B cell (primary cell): ENCODE data around the gene JPT1. TPM values are rescaled to one million over a fixed set of nuclear protein-coding genes. Genes with fewer than 3 reads are reported as not detected.
"Not testable (repeated sequence)": the region's sequence is repeated elsewhere in the genome, so short reads cannot be mapped to it uniquely, and the experiment has no call there.

ENCODE experiments used
- ATAC-seq: fragments of 200-7000 bp; cut with Tn5 transposase; one replicate; pipeline ENCODE4 v1.10.0; 2021; ENCODE audit warnings: low read depth, mild to moderate bottlenecking, moderate number of reproducible peaks, moderate library complexity
- CTCF ChIA-PET: fragments of 350-600 bp; sonication (Branson Sonifier 250); formaldehyde crosslinking; loops from one replicate; lab custom pipeline; 2021; ENCODE audit warnings: antibody characterized with exemption, inconsistent platforms; lab: Charles Lee
- POLR2A ChIA-PET: fragments of 350-600 bp; sonication (Branson Sonifier 250); formaldehyde crosslinking; loops from one replicate; lab custom pipeline; 2021; ENCODE audit warnings: antibody characterized with exemption; lab: Charles Lee
- DNase-seq: peaks from one replicate; pipeline ENCODE4 v3.0.0; 2013
- H2AFZ ChIP-seq: 2 replicates; pipeline ENCODE4 v1.6.1; 2012; ENCODE audit warnings: mild to moderate bottlenecking, low read depth, low read length; ENCODE audit not compliant: insufficient read depth, poor library complexity, severe bottlenecking
- H3K27ac ChIP-seq, 2 donors: 1 replicate in 1 of 2; 2 replicates in 1 of 2; pipeline ENCODE4 v1.5.1; 2012 to 2013; ENCODE audit warnings: low read length in 2 of 2, mild to moderate bottlenecking in 2 of 2, moderate library complexity in 1 of 2
- H3K27me3 ChIP-seq, 4 experiments: fragments of 200-600 bp in 1 of 4; sonication (generic) in 1 of 4; replicated peaks in 1 of 4; 1 replicate in 2 of 4; 2 replicates in 2 of 4; pipeline versions ENCODE4 v1.6.1 to v1.7.0; 2013 to 2016; ENCODE audit warnings: low read length in 3 of 4, mild to moderate bottlenecking in 2 of 4, mixed read lengths in 1 of 4, moderate library complexity in 1 of 4; ENCODE audit not compliant: insufficient read depth in 4 of 4, control insufficient read depth in 3 of 4; ENCODE audit errors: control extremely low read depth in 1 of 4
- H3K36me3 ChIP-seq, 2 experiments: replicated peaks in 1 of 2; 1 replicate in 1 of 2; 2 replicates in 1 of 2; pipeline versions ENCODE4 v1.6.1 to v1.7.1; 2013; ENCODE audit warnings: low read length in 1 of 2; ENCODE audit not compliant: insufficient read depth in 2 of 2, control insufficient read depth in 1 of 2; ENCODE audit errors: control extremely low read depth in 1 of 2, extremely low read depth in 1 of 2
- H3K4me1 ChIP-seq, 2 donors: fragments of 200-600 bp in 1 of 2; sonication (generic) in 1 of 2; 1 replicate in 1 of 2; 2 replicates in 1 of 2; pipeline versions ENCODE4 v1.5.1 to v1.6.1; 2013 to 2017; ENCODE audit warnings: low read length in 2 of 2; ENCODE audit not compliant: control insufficient read depth in 2 of 2, insufficient read depth in 2 of 2
- H3K4me2 ChIP-seq: replicated peaks from 2 replicates; pipeline ENCODE3; 2012; ENCODE audit warnings: mild to moderate bottlenecking, low read depth, low read length; ENCODE audit not compliant: poor library complexity, severe bottlenecking
- H3K4me3 ChIP-seq, 5 experiments: fragments of 200-600 bp in 1 of 5; sonication (generic) in 1 of 5; 1 replicate in 3 of 5; 2 replicates in 2 of 5; pipeline versions ENCODE4 v1.5.1 to v1.7.0; 2011 to 2016; ENCODE audit warnings: low read length in 4 of 5, mild to moderate bottlenecking in 4 of 5, low read depth in 2 of 5, control low read depth in 1 of 5, moderate library complexity in 1 of 5; ENCODE audit not compliant: insufficient read depth in 1 of 5; ENCODE audit errors: control extremely low read depth in 1 of 5, extremely low read depth in 1 of 5
- H3K79me2 ChIP-seq: fragments of 200-600 bp; sonication (generic); one replicate; pipeline ENCODE4 v1.6.0; 2016; ENCODE audit warnings: low read length; ENCODE audit not compliant: control insufficient read depth, insufficient read depth
- H3K9ac ChIP-seq: fragments of 200-600 bp; sonication (generic); 2 replicates; pipeline ENCODE4 v1.6.1; 2017; ENCODE audit warnings: mild to moderate bottlenecking, low read length, moderate library complexity
- H3K9me3 ChIP-seq, 3 donors: one replicate each; pipeline versions ENCODE4 v1.6.1 to v1.7.1; 2013; ENCODE audit warnings: low read length in 2 of 3; ENCODE audit not compliant: control insufficient read depth in 2 of 3, insufficient read depth in 1 of 3; ENCODE audit errors: control extremely low read depth in 1 of 3
- H4K20me1 ChIP-seq: 2 replicates; pipeline ENCODE4 v1.6.0; 2012; ENCODE audit warnings: mild to moderate bottlenecking, low read length; ENCODE audit not compliant: insufficient read depth, control insufficient read depth, poor library complexity, severe bottlenecking
- H3K27ac Mint-ChIP-seq: one replicate; pipeline ENCODE4 v1.8.0; 2021; ENCODE audit warnings: mixed read lengths
- H3K27me3 Mint-ChIP-seq: one replicate; pipeline ENCODE4 v1.8.0; 2021; ENCODE audit warnings: mixed read lengths
- H3K4me1 Mint-ChIP-seq: one replicate; pipeline ENCODE4 v1.8.0; 2021; ENCODE audit warnings: mixed read lengths
- H3K4me3 Mint-ChIP-seq: one replicate; pipeline ENCODE4 v1.8.0; 2021; ENCODE audit warnings: mixed read lengths
- H3K9me3 Mint-ChIP-seq: one replicate; pipeline ENCODE4 v1.8.0; 2022; ENCODE audit warnings: mixed read lengths; ENCODE audit not compliant: insufficient read depth
- CTCF ChIP-seq: fragments of 200-600 bp; IDR thresholded peaks from one replicate; pipeline ENCODE4 v1.8.0; 2022; ENCODE audit warnings: antibody characterized with exemption, mild to moderate bottlenecking
- EZH2 ChIP-seq: IDR thresholded peaks from 2 replicates; pipeline ENCODE4 v1.6.1; 2012; ENCODE audit warnings: borderline replicate concordance, low read depth, mild to moderate bottlenecking, moderate library complexity, low read length; ENCODE audit not compliant: insufficient read depth, poor library complexity, severe bottlenecking
- WGBS: methylation state at CpG from one replicate; pipeline ENCODE4 v1.1.5; 2013; ENCODE audit warnings: missing lambda C conversion rate; ENCODE audit not compliant: insufficient coverage; 5-methylcytosine and 5-hydroxymethylcytosine counted together
- intact Hi-C: fragments of 100-400 bp; cut with micrococcal nuclease; formaldehyde crosslinking; loops from one replicate; pipeline ENCODE4 v1.10.0; 2022
- polyA plus RNA-seq: library from polyadenylated mRNA; depleted of rRNA; stranded (reverse); fragments of >200 nt; gene quantifications from 2 replicates; pipeline ENCODE4 v1.2.3, GENCODE V29; 2012
- total RNA-seq, 2 donors: library from RNA; stranded (reverse); fragments of 120-200 nt in 1 of 2; gene quantifications; 1 replicate in 1 of 2; 2 replicates in 1 of 2; pipeline versions ENCODE4 v1.2.3 to v1.2.4, GENCODE V29; 2013 to 2022

JPT1 gene
- total and polyA plus RNA-seq, 2 donors (not counting 1 experiment from before 2014, with no cell fraction given), result 34.8 to 37.6 TPM

DNA sequence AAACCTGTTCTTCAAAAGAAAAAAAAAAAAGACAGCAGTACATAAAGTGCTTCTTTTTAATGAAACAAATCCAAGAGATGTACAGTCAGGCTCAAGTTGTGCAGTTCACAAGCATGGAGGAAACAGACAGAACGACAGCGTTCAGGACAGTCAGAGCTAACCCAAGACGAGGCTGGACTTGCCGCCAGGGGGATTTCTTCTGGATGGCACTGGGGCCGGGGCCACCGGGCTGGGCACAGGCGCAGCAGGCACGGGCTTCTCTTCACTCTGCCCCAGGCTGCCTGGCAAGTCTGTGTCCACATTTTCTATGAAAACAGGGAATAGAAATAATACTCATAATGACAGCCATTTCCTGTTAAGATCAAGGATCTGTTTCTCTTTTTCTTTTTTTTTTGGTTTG lies 18.4 kb downstream of the JPT1 start:
- Histone ChIP-seq H3K9me3 (peaks cover 0 to 4% (median 0%) of the 10 kb centered on the region in 3 donors), H3K4me2 (no peak overlapping the region), H3K27me3 (no peaks in the 10 kb centered on the region), H3K36me3 (peaks cover 0 to 3% of the 10 kb centered on the region in 2 experiments), H3K4me3 (no peak overlapping the region), H3K9ac (no peak overlapping the region), H3K4me1 (peaks cover 12 to 18% of the 10 kb centered on the region in 2 donors), H2AFZ (no peak overlapping the region), H3K27ac (no peak overlapping the region), H4K20me1 (peaks cover under 1% of the 10 kb centered on the region), H3K79me2 (peaks cover 7% of the 10 kb centered on the region)
- WGBS, result 94% methylated on average over 4 of the region's 8 CpGs
- ATAC-seq (no peak), DNase-seq (no peak)
- Mint-ChIP-seq H3K9me3 (no peaks in the 10 kb centered on the region), H3K4me1 (peaks cover 19% of the 10 kb centered on the region), H3K27me3 (no peaks in the 10 kb centered on the region), H3K27ac (peak overlapping the region; percentile 63), H3K4me3 (no peak overlapping the region)
- intact Hi-C loops, result no loop called here
- TF ChIP-seq CTCF (no peak), EZH2 (no peak)
- CTCF ChIA-PET, result no interaction called here
- POLR2A ChIA-PET, result interaction anchor here (0.7 kb wide), 1 partner anchor 9 kb away, joined by 4 read pairs; no protein-coding TSS in a partner anchor

DNA sequence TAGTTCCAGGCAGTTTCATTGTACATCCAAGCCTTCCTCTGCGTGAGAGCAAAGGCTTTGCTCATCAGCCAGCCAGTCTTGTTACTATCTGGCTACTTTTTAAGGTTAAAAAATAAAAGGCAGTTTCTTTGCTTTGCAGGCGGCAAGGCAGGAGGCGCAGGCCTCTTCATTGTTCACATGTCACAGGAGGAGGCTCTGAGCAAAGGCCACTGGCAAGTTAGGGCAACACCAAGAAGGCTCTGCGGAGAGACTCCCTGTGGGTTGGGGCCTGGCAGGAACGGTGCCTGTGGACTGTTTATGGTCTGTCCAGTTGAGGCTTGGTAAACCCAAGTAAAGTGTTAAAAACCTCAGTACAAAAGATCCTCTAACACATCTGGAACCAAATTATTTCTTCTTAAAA lies 18.9 kb downstream of the JPT1 start:
- Mint-ChIP-seq H3K27me3 (no peaks in the 10 kb centered on the region), H3K27ac (peak overlapping the region; percentile 63), H3K4me3 (no peak overlapping the region), H3K9me3 (no peaks in the 10 kb centered on the region), H3K4me1 (peaks cover 18% of the 10 kb centered on the region)
- no peak overlapping the region for H3K4me2 ChIP-seq
- ChIA-PET POLR2A (interaction anchor here (1.1 kb wide), 1 partner anchor 66 kb away, joined by 3 read pairs; no protein-coding TSS in a partner anchor), CTCF (no interaction called here)
- peaks cover 7% of the 10 kb centered on the region for H3K79me2 ChIP-seq
- intact Hi-C loops, result no loop called here
- WGBS, result 100% methylated on average over 2 of the region's 5 CpGs
- H3K36me3 ChIP-seq, result peaks cover 0 to 5% of the 10 kb centered on the region in 2 experiments
- peaks cover 6% of the 10 kb centered on the region for H4K20me1 ChIP-seq
- H3K27ac ChIP-seq, result no peak overlapping the region
- H3K27me3 ChIP-seq, result no peaks in the 10 kb centered on the region
- H3K4me1 ChIP-seq, result peaks cover 10 to 17% of the 10 kb centered on the region in 2 donors
- no peak overlapping the region for H3K9ac ChIP-seq
- DNase-seq (no peak), ATAC-seq (no peak)
- no peak overlapping the region for H2AFZ ChIP-seq
- TF ChIP-seq EZH2 (no peak), CTCF (no peak)
- no peaks in the 10 kb centered on the region for H3K9me3 ChIP-seq
- H3K4me3 ChIP-seq, result no peak overlapping the region

DNA sequence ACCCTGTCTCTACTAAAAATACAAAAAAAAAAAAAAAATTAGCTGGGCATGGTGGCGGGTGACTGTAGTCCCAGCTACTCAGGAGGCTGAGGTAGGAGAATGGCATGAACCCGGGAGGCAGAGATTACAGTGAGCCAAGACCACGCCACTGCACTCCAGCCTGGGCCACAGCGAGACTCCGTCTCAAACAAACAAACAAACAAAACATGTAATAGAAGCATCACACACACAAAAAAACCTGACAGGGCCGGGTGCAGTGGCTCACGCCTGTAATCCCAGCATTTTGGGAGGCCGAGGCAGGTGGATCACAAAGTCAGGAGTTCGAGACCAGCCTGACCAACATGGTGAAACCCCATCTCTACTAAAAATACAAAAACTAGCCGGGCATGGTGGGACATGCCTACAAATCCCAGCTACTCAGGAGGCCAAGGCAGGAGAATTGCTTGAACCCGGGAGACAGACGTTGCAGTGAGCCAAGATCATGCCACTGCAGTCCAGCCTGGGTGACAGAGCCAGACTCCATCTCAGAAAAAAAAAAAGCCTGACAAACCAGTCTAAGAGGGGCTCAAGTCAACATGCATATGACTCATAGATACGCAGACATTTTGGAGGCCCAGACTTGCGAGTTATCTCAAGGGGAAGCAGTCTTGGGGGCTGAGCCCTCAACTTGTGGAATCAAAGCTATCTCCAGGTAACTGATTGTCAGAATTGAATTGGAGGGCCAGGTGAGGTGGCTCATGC lies 20.5 kb downstream of the JPT1 start:
- H3K27me3 Mint-ChIP-seq, ATAC-seq, H3K4me3 ChIP-seq, H3K9ac ChIP-seq, H2AFZ ChIP-seq, H3K4me3 Mint-ChIP-seq, H3K27ac ChIP-seq, H3K9me3 Mint-ChIP-seq, H3K9me3 ChIP-seq, H3K79me2 ChIP-seq, H3K4me2 ChIP-seq, H3K27me3 ChIP-seq, DNase-seq, intact Hi-C loops: not testable (repeated sequence)
- peaks cover 0 to 18% of the 10 kb centered on the region in 2 experiments for H3K36me3 ChIP-seq
- ChIA-PET POLR2A (interaction anchor here (0.7 kb wide), 1 partner anchor 17 kb away, joined by 3 read pairs; no protein-coding TSS in a partner anchor), CTCF (interaction anchor here (13.4 kb wide), 1 partner anchor 20 kb away, joined by 262 read pairs; the partner anchor contains the start of gene ARMC7)
- H3K4me1 ChIP-seq, result peaks cover 11 to 23% of the 10 kb centered on the region in 2 donors
- Mint-ChIP-seq H3K27ac (peak overlapping the region; percentile 67), H3K4me1 (peaks cover 24% of the 10 kb centered on the region)
- WGBS, result 96% methylated on average over 9 of the region's 14 CpGs
- peaks cover 20% of the 10 kb centered on the region for H4K20me1 ChIP-seq
